ENCODE data around the gene LAMA4.
A peak's percentile ranks its signal among the peaks of the same experiment; 100 is the strongest.

Gene LAMA4

GRCh38 chr6:112169541-112169940, 84.8 kb downstream of the LAMA4 start:
- DNase-seq (ENCODE audit: insufficient read length, low spot score): no peak
- TF ChIP-seq POLR2A (IDR thresholded peaks at IDR 0.05; ENCODE audit: low read depth, low read length): no peak
- FAIRE-seq: no peak

DNA sequence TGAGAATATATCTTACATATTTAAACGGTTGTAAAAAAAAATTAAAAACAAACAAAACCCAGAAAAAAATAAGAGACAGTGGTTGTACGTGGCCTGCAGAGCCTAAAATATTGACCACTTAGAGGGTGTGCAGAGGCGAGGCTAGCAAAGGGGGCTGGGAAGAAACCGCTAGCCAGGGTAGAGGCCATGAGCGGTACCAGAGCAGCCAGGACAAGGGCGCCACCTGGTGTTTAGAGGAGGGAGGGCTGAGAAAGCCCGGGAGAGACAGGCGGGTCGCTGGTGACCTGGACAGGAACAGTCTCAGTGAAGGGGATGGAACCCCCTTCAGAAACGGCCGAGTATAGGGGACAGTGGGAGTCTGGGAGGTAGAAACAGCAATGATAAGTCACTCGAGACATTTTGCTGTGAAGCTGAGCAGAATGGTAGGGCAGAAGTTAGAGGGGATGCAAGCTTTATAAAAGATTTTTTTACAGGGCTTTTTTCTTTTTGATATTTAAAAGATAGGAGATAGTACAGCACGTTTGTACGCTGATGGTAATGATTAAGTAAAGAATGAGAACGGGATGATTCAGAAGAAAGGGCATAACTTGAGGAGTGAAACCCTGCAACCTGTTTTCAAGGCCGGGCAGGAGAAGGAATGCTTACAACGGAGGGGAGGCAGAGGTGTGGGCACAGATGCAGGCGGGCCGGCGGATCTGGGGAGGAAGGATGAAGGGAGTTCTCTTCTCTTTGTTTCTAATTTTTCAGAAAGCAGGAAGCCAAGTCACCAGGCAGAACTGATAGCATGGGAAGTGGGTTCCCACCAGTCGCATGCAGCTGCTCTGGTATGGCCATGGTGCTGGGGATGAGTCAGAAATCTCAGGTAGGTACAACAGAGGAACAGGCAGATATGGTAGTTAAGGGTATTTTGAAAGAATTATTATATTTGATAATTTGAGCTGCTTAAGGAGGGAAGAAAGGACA, 90.8 kb downstream of the LAMA4 start:
- no peak for FAIRE-seq
- no peak for TF ChIP-seq POLR2A (IDR thresholded peaks at IDR 0.05; ENCODE audit: low read depth, low read length)
- peak; percentile 41 for DNase-seq (ENCODE audit: insufficient read length, low spot score)

GRCh38 chr6:112160745-112161144, 93.6 kb downstream of the LAMA4 start:
- FAIRE-seq: no peak
- no peak for DNase-seq (ENCODE audit: insufficient read length, low spot score)
- TF ChIP-seq POLR2A (IDR thresholded peaks at IDR 0.05; ENCODE audit: low read depth, low read length): no peak

- FAIRE-seq: no peak
- TF ChIP-seq POLR2A (IDR thresholded peaks at IDR 0.05; ENCODE audit: low read depth, low read length): no peak
These were observed 97.7 kb downstream of the LAMA4 start for GRCh38 chr6:112156668-112157067.

DNA sequence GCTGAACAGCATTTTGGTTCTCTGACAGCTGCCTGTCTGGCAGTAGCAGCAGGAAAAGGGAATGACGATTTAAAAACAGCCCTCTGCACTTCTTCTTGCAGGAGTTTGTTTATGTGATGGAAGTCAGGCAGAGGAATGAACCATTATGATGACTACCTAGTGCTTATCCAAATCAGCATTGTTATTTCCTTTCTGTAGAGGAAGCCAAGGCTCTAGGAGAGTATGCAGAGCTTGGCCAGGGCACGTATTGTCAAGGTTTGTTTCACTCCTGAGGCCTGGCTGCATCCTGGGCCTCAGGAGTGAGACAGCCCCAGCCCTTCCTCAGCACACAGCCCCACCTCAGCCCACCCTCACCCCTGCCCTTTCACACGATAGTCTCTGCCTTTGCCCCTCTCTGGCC, 98.5 kb downstream of the LAMA4 start:
- DNase-seq (ENCODE audit: insufficient read length, low spot score) (no peak), FAIRE-seq (no peak)
- no peak for TF ChIP-seq POLR2A (IDR thresholded peaks at IDR 0.05; ENCODE audit: low read depth, low read length)

More at GRCh38 chr6:112156668-112157067, 97.7 kb downstream of the LAMA4 start:
- no peak for DNase-seq (ENCODE audit: insufficient read length, low spot score)

DNA sequence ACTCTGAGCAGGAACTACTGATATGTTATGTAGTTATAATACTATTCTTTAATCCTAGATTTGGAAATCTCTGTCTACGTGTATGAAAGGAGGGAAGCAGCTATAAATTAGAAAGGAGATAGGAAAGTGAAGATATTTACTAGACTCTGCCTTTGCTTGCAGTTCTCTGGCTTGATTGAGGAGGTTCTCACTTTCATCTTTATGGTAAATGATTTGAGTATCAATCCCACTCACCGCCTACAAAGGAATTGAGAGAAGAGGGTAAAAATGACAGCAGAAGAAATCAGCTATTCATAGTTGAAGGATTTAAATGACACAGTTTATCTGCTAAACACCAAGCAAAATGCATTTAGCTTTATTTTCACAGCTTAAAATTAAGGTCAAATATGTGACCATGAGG, 99.7 kb downstream of the LAMA4 start:
- no peak for FAIRE-seq
- no peak for TF ChIP-seq POLR2A (IDR thresholded peaks at IDR 0.05; ENCODE audit: low read depth, low read length)
- DNase-seq (ENCODE audit: insufficient read length, low spot score): no peak

GRCh38 chr6:112153926-112154607, 100.3 kb downstream of the LAMA4 start:
- peak; percentile 12 for DNase-seq (ENCODE audit: insufficient read length, low spot score)
- no peak for FAIRE-seq
- no peak for TF ChIP-seq POLR2A (IDR thresholded peaks at IDR 0.05; ENCODE audit: low read depth, low read length)

DNA sequence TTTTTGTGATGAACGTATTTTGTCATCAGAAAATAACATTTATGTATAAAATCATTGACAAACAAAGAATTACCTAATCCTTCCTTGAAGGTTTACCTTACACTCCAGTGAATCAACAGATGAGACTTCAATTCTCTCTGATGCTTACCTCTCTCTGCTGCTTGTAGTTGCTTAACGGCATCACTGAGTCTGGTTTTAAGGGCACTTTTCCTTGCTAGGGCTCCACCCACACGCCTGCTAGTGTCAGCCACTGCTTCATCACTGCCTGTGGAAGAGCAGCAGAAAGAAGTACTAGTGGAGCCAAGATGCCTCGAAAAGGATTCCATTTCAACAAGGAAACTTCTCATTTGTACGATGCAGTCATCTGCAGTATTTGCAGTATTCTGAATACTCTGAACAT, 104.0 kb downstream of the LAMA4 start:
- DNase-seq (ENCODE audit: insufficient read length, low spot score) (no peak), FAIRE-seq (no peak)
- no peak for TF ChIP-seq POLR2A (IDR thresholded peaks at IDR 0.05; ENCODE audit: low read depth, low read length)

DNA sequence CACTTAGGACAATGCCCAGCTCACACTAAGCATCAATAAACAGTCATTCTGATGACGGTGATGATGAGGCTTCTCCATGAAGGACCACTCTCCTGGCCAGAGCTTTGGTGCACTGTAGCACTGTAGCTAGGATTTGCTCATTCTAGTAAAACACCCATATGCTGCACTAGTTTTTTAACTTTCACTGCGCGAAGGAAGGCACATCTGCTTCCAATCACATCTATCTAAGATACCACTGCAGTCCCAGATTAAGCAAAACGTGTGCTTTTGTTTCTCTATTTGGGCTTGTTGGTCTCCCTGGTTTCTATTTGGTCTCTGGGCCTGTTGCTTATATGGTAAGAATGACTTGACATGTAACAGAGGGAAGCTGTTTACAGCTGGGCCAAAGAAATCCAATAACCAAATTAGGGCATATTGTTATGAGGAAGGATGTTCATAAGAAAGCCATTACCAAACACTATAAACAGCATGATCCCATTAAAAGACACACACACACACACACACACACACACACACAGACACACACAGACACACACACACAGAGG, 104.6 kb downstream of the LAMA4 start:
- FAIRE-seq (no peak), DNase-seq (ENCODE audit: insufficient read length, low spot score) (no peak)
- TF ChIP-seq POLR2A (IDR thresholded peaks at IDR 0.05; ENCODE audit: low read depth, low read length): no peak

- DNase-seq (ENCODE audit: insufficient read length, low spot score) (no peak), FAIRE-seq (no peak)
- TF ChIP-seq POLR2A (IDR thresholded peaks at IDR 0.05; ENCODE audit: low read depth, low read length): no peak
These were observed 105.1 kb downstream of the LAMA4 start for GRCh38 chr6:112149236-112149635.

DNA sequence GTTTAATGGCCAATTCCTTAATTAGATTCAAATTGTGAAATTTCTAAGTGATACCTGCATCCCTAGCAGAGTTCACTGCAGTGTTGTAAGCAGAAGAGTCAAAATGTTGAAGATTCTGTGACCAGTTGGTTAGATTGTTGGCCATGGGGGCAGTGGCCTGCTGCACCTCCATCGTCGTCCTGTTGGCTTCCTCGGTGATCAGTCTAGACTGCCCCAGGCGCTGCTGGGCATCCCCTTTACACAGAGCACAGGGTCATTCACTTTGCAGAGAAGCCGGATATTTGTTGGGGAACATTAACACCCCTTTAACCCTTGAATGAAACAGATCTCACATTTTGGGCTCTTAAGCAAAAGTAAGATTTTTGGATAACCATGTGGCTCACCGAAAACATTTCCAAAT, 106.3 kb downstream of the LAMA4 start:
- no peak for TF ChIP-seq POLR2A (IDR thresholded peaks at IDR 0.05; ENCODE audit: low read depth, low read length)
- DNase-seq (ENCODE audit: insufficient read length, low spot score): no peak
- no peak for FAIRE-seq

DNA sequence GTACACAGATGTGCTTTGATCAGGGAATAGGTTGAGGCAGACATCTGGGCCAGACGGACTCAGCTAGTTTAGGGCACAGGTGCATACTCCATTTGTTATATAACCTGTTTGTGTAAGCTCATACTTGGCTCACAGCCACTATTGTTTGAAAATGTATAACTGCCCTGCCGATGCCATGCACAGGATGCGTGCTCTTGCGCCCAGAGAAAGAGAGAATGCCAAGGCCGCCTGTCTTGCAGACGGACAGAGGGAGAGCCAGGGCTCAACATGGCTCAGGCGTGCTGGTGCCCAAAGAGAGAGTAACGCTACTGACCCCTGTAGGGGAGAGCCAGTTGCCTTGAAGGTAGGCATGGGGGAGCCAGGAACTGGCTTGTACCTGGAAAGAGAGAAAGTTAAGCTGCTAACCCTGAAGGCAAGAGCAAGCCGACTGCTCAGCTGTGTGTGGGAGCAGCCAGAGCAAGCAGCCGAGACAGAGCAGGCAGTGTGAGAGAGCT, 109.2 kb downstream of the LAMA4 start:
- FAIRE-seq: no peak
- no peak for DNase-seq (ENCODE audit: insufficient read length, low spot score)
- TF ChIP-seq POLR2A (IDR thresholded peaks at IDR 0.05; ENCODE audit: low read depth, low read length): no peak

GRCh38 chr6:112144145-112144926, 110.0 kb downstream of the LAMA4 start:
- no peak for FAIRE-seq
- DNase-seq (ENCODE audit: insufficient read length, low spot score): no peak
- no peak for TF ChIP-seq POLR2A (IDR thresholded peaks at IDR 0.05; ENCODE audit: low read depth, low read length)

All from H54 (cell line).